SK-N-MC (cell line): ENCODE measurements around the gene SLC15A3.

Source experiments
- DNase-seq: peaks from one replicate; pipeline ENCODE4 v3.0.0-alpha.2; 2011; ENCODE audit warnings: low read depth, low spot score
- H3K27ac ChIP-seq: fragments of 200-600 bp; sonication (generic); 2 replicates; pipeline ENCODE4 v1.5.1; 2016; ENCODE audit warnings: mixed run types
- H3K36me3 ChIP-seq: fragments of 200-600 bp; sonication (generic); 2 replicates; pipeline ENCODE4 v1.6.1; 2017; ENCODE audit warnings: antibody characterized with exemption, low read length, mixed read lengths; ENCODE audit not compliant: insufficient read depth
- H3K4me3 ChIP-seq: fragments of 200-600 bp; sonication (generic); 2 replicates; pipeline ENCODE4 v1.5.1; 2016
- H3K9ac ChIP-seq: fragments of 200-600 bp; sonication (generic); 2 replicates; pipeline ENCODE4 v1.8.0; 2017; ENCODE audit warnings: mixed run types, mixed read lengths; ENCODE audit not compliant: insufficient read length
- H3K9me3 ChIP-seq: fragments of 200-600 bp; sonication (generic); 2 replicates; pipeline ENCODE4 v1.6.1; 2017; ENCODE audit warnings: low read depth, mild to moderate bottlenecking, antibody characterized with exemption, low read length, moderate library complexity, mixed read lengths
- EZH2 ChIP-seq: fragments of 200-600 bp; sonication (generic); IDR thresholded peaks from one replicate; pipeline ENCODE4 v1.6.1; 2017; ENCODE audit warnings: antibody characterized with exemption
- FOXP2 ChIP-seq: optimal IDR thresholded peaks from 2 replicates; pipeline ENCODE3; 2011; ENCODE audit warnings: mild to moderate bottlenecking, moderate library complexity; ENCODE audit not compliant: insufficient read depth; ENCODE audit errors: extremely low read length, control extremely low read depth
- POLR2AphosphoS5 ChIP-seq: IDR thresholded peaks from 2 replicates; pipeline ENCODE4 v1.6.1; 2012; ENCODE audit warnings: mild to moderate bottlenecking, low read depth, low read length, borderline replicate concordance

The SLC15A3 gene

GRCh38 chr11:60921777-60922335 lies 30.1 kb downstream of the SLC15A3 start:
- Histone ChIP-seq H3K9ac (no peak overlapping the region), H3K36me3 (peaks cover 53% of the 10 kb centered on the region), H3K27ac (no peak overlapping the region), H3K4me3 (no peak overlapping the region), H3K9me3 (no peaks in the 10 kb centered on the region)
- DNase-seq: no peak
- no peak for TF ChIP-seq POLR2AphosphoS5
- TF ChIP-seq EZH2: no peak
- no peak for TF ChIP-seq FOXP2

DNA sequence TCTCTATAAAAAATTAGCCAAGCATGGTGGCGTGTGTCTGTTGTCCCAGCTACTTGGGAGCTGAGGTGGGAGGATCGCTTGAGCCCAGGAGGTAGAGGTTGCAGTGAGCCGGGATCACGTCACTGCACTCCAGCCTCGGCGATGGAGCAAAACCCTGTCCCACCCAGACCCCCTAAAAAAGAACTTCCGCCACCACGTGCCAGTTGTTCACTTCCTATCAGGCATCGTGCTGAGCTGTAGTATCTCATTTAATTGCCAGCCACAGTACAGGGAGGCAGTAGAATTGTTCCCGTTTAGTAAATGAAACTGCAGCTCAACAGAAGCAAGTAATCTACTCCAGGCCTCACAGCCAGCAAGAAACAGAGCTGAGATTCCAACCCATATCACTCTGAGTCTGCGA lies 30.7 kb downstream of the SLC15A3 start:
- no peak overlapping the region for H3K9ac ChIP-seq
- H3K36me3 ChIP-seq: peaks cover 53% of the 10 kb centered on the region
- H3K9me3 ChIP-seq: no peaks in the 10 kb centered on the region
- H3K4me3 ChIP-seq: no peak overlapping the region
- no peak for DNase-seq
- no peak overlapping the region for H3K27ac ChIP-seq
- TF ChIP-seq FOXP2 (no peak), EZH2 (no peak), POLR2AphosphoS5 (no peak)

- DNase-seq: no peak
- H3K4me3 ChIP-seq: no peak overlapping the region
- H3K27ac ChIP-seq: no peak overlapping the region
- no peak for TF ChIP-seq EZH2
- TF ChIP-seq POLR2AphosphoS5: no peak
- TF ChIP-seq FOXP2: no peak
- H3K36me3 ChIP-seq: peaks cover 53% of the 10 kb centered on the region
- H3K9me3 ChIP-seq: no peaks in the 10 kb centered on the region
- no peak overlapping the region for H3K9ac ChIP-seq
Observed at GRCh38 chr11:60919956-60920355, 32.0 kb downstream of the SLC15A3 start.

DNA sequence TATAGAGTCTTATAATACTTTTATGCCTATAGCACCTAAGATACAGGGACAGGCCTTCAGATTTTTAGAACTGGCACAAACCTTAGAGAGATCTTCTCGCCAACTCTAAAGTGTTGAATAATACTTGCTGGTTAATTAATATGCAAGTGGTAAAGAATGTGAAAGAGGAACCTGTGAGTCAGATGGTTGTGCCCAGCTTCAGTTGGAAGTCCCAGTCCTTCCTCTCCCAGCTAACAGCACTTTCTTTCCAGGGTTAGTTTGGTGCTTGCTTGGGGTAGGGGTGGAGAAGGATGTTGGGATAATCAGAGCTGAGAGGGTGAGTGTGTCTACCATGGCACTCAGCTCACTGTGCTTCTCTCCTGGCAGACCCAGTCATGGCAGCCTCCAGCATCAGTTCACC lies 32.7 kb downstream of the SLC15A3 start:
- TF ChIP-seq FOXP2: no peak
- TF ChIP-seq POLR2AphosphoS5: no peak
- no peak for TF ChIP-seq EZH2
- peaks cover 53% of the 10 kb centered on the region for H3K36me3 ChIP-seq
- H3K4me3 ChIP-seq: no peak overlapping the region
- H3K27ac ChIP-seq: no peak overlapping the region
- no peak overlapping the region for H3K9ac ChIP-seq
- no peak for DNase-seq
- H3K9me3 ChIP-seq: no peaks in the 10 kb centered on the region

DNA sequence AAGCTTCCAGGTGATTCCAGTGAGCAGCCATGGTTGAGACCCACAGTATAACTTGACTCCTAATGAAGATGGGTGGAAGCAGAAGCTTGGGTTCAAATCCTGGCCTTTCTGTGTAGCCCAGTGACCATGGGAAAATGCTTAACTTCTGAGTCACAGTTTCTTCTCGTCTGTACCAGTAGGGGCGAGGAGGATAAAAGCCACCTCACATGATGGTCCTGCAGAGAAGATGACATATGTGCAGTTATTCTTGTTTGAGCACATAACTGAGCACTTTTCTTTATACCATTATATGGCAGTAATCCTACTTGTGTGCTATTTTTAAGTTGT lies 33.1 kb downstream of the SLC15A3 start:
- no peaks in the 10 kb centered on the region for H3K9me3 ChIP-seq
- no peak for DNase-seq
- H3K4me3 ChIP-seq: no peak overlapping the region
- no peak overlapping the region for H3K27ac ChIP-seq
- H3K36me3 ChIP-seq: peaks cover 53% of the 10 kb centered on the region
- TF ChIP-seq POLR2AphosphoS5 (no peak), EZH2 (no peak), FOXP2 (no peak)
- H3K9ac ChIP-seq: no peak overlapping the region

DNA sequence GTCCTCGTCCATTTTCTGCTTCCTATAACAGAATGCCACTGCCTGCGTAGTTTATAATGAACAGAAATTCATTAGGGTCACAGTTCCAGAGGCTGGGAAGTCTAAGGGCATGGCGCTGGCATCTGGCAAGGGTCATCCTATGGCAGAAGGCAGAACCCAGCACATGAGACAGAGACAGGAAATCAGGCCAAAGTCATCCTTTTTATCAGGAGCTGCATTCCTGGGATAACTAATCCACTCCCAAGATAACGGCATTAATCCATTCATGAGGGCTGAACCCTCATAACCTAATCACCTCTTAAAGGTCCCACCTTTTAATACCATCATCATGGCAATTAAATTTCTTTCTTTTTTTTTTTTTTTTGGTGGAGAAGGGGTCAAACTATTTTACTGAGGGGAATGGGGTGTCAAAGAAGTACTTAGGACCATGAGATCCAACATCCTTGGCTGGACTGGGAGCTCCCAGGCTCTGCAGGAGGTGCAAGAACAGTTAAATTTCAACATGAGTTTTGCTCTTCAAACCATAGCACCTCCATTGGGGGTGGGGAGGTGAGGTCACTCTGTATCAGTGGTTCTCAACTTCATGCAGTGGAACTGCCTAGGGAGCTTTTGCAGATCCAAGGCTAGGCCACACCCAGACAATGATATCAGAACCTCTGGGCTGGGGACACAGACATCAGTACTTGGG lies 33.6 kb downstream of the SLC15A3 start:
- Histone ChIP-seq H3K27ac (no peak overlapping the region), H3K9ac (no peak overlapping the region), H3K36me3 (peaks cover 53% of the 10 kb centered on the region), H3K4me3 (no peak overlapping the region), H3K9me3 (no peaks in the 10 kb centered on the region)
- no peak for DNase-seq
- TF ChIP-seq FOXP2 (no peak), POLR2AphosphoS5 (no peak), EZH2 (no peak)

GRCh38 chr11:60917267-60917666 lies 34.7 kb downstream of the SLC15A3 start:
- TF ChIP-seq EZH2 (no peak), POLR2AphosphoS5 (no peak), FOXP2 (no peak)
- no peak for DNase-seq
- H3K9me3 ChIP-seq: no peaks in the 10 kb centered on the region
- H3K4me3 ChIP-seq: no peak overlapping the region
- H3K27ac ChIP-seq: no peak overlapping the region
- H3K9ac ChIP-seq: no peak overlapping the region
- H3K36me3 ChIP-seq: peaks cover 45% of the 10 kb centered on the region

DNA sequence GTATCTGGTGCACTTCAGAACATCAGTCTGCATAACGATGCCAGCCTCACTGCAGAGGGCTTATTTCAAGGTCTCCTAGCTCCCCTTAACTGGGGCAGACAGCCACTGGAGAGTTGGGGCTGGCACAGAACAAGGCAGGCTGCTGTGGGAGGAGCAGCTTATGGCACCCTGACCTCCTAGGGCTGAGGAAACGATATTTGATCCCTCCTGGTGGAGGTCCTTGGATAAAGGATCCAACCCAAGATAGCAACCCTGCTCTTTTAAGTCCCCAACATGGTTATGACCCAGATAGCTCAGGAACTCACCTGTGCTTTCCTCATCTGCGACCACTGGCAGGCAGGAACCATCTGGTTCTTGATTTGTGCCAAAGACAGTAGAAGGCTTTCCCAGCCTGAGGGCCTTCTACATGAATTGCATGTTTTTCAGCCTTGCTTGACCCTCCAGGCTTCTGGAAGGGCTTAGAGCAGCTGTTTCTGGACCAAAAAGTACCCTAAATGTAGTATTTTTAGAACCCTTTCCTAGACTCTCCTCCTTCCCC lies 35.2 kb downstream of the SLC15A3 start:
- Histone ChIP-seq H3K9me3 (no peaks in the 10 kb centered on the region), H3K4me3 (no peak overlapping the region), H3K36me3 (peaks cover 40% of the 10 kb centered on the region), H3K9ac (no peak overlapping the region), H3K27ac (no peak overlapping the region)
- no peak for TF ChIP-seq POLR2AphosphoS5
- no peak for TF ChIP-seq EZH2
- TF ChIP-seq FOXP2: no peak
- no peak for DNase-seq

- Histone ChIP-seq H3K9me3 (no peaks in the 10 kb centered on the region), H3K27ac (no peak overlapping the region), H3K36me3 (peaks cover 26% of the 10 kb centered on the region), H3K9ac (peak overlapping the region; percentile 92), H3K4me3 (peak overlapping the region; percentile 93)
- no peak for DNase-seq
- TF ChIP-seq FOXP2 (no peak), POLR2AphosphoS5 (no peak), EZH2 (no peak)
Observed at GRCh38 chr11:60915248-60915914, 36.6 kb downstream of the SLC15A3 start.
